ENCODE results near the gene BTBD16. TPM values are rescaled to one million over a fixed set of nuclear protein-coding genes. Genes with fewer than 3 reads are reported as not detected.

Gene BTBD16
- total and polyA plus RNA-seq, 9 donors = 0.42 to 1.8 TPM; not detected in 7

- no peak overlapping the region for H3K4me3 ChIP-seq
- H3K27me3 ChIP-seq = no peaks in the 10 kb centered on the region
- H3K36me3 ChIP-seq = no peaks in the 10 kb centered on the region
- DNase-seq = no peak
- H3K4me1 ChIP-seq (ENCODE audit: insufficient read depth) = no peaks in the 10 kb centered on the region
- H3K9me3 ChIP-seq = no peaks in the 10 kb centered on the region
- H3K27ac ChIP-seq = no peak overlapping the region
- TF ChIP-seq CTCF (IDR thresholded peaks at IDR 0.05) (no peak), EP300 (IDR thresholded peaks at IDR 0.05) (no peak), POLR2A (IDR thresholded peaks at IDR 0.05) (no peak)
- 51 to 72% (median 52%) methylated on average over 3 of the region's 3 CpGs for WGBS, 3 donors
- intact Hi-C loops (cut with DNase I) = no loop called here
These were observed 38.3 kb upstream of the BTBD16 start for GRCh38 chr10:122232769-122233168.

- H3K4me1 ChIP-seq (ENCODE audit: insufficient read depth) = no peaks in the 10 kb centered on the region
- no peaks in the 10 kb centered on the region for H3K36me3 ChIP-seq
- H3K4me3 ChIP-seq = no peak overlapping the region
- WGBS, 3 donors = 75 to 84% (median 76%) methylated on average over 11 of the region's 11 CpGs
- intact Hi-C loops (cut with DNase I) = no loop called here
- no peak for DNase-seq
- H3K27me3 ChIP-seq = no peaks in the 10 kb centered on the region
- H3K9me3 ChIP-seq = no peaks in the 10 kb centered on the region
- TF ChIP-seq POLR2A (IDR thresholded peaks at IDR 0.05) (no peak), CTCF (IDR thresholded peaks at IDR 0.05) (no peak), EP300 (IDR thresholded peaks at IDR 0.05) (no peak)
- H3K27ac ChIP-seq = no peak overlapping the region
These were observed 37.2 kb upstream of the BTBD16 start for GRCh38 chr10:122233857-122234348.

- Histone ChIP-seq H3K36me3 (no peaks in the 10 kb centered on the region), H3K27ac (no peak overlapping the region)
- intact Hi-C loops (cut with DNase I) = no loop called here
These were observed 36.7 kb upstream of the BTBD16 start for GRCh38 chr10:122234416-122234815.

GRCh38 chr10:122236690-122237306, 34.3 kb upstream of the BTBD16 start:
- no peaks in the 10 kb centered on the region for H3K9me3 ChIP-seq
- no peak overlapping the region for H3K27ac ChIP-seq
- 94 to 97% (median 96%) methylated on average over 5 of the region's 5 CpGs for WGBS, 3 donors
- no peak overlapping the region for H3K4me3 ChIP-seq
- intact Hi-C loops (cut with DNase I) = no loop called here
- H3K36me3 ChIP-seq = no peaks in the 10 kb centered on the region
- H3K27me3 ChIP-seq = no peaks in the 10 kb centered on the region
- no peak for DNase-seq
- TF ChIP-seq EP300 (IDR thresholded peaks at IDR 0.05) (no peak), POLR2A (IDR thresholded peaks at IDR 0.05) (no peak), CTCF (IDR thresholded peaks at IDR 0.05) (no peak)
- no peaks in the 10 kb centered on the region for H3K4me1 ChIP-seq (ENCODE audit: insufficient read depth)

More at GRCh38 chr10:122234416-122234815, 36.7 kb upstream of the BTBD16 start:
- WGBS, 3 donors = 12 to 37% (median 21%) methylated on average over 2 of the region's 2 CpGs
- Histone ChIP-seq H3K4me3 (no peak overlapping the region), H3K9me3 (no peaks in the 10 kb centered on the region), H3K27me3 (no peaks in the 10 kb centered on the region), H3K4me1 (ENCODE audit: insufficient read depth) (no peaks in the 10 kb centered on the region)
- no peak for DNase-seq
- TF ChIP-seq CTCF (IDR thresholded peaks at IDR 0.05) (no peak), POLR2A (IDR thresholded peaks at IDR 0.05) (no peak), EP300 (IDR thresholded peaks at IDR 0.05) (no peak)

All from ovary (tissue), 9 donors.